Fibroblast of pulmonary artery (primary cell): ENCODE results near the gene PRDX2.

Experiments
- DNase-seq: peaks from one replicate; pipeline ENCODE4 v3.0.0-alpha.2; 2010; ENCODE audit warnings: low read depth
- H3K4me3 ChIP-seq: replicated peaks from 2 replicates; pipeline ENCODE4 v1.5.1; 2011; ENCODE audit warnings: low read depth, mild to moderate bottlenecking, control low read depth, low read length, moderate library complexity
- CTCF ChIP-seq: IDR thresholded peaks from 2 replicates; pipeline ENCODE4 v1.5.1; 2011; ENCODE audit warnings: mild to moderate bottlenecking, control low read depth, low read length, inconsistent platforms; ENCODE audit errors: missing control alignments

The PRDX2 gene

DNA sequence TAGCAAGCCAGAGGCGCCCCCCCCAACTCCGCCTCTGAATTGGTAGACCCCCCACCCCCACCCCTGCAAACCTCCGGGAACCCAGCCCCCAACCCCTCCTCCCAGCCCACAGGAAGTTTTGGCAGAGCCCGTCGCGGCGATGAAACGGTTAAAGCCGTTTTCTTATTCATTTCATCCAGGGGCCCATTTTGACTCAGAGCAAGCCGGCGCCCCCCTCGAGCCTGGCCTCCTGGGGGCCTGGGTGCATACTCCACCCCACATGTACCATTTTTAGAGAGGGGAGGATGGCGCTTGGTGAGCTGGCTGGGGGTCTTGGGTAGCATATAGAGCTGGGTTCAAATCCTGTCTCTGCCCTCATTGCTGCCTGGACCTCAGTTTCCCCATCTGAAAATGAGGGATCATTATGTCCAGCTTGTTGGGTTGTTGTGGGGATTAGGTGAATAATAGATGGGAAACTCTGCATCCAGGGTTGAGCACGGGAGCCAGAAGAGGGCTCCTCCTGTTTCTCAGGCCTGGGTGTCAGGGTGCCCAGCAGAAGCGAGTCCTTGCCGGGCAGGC lies 18.2 kb downstream of the PRDX2 start:
- DNase-seq = no peak
- H3K4me3 ChIP-seq = peak overlapping the region; percentile 49
- no peak for TF ChIP-seq CTCF

DNA sequence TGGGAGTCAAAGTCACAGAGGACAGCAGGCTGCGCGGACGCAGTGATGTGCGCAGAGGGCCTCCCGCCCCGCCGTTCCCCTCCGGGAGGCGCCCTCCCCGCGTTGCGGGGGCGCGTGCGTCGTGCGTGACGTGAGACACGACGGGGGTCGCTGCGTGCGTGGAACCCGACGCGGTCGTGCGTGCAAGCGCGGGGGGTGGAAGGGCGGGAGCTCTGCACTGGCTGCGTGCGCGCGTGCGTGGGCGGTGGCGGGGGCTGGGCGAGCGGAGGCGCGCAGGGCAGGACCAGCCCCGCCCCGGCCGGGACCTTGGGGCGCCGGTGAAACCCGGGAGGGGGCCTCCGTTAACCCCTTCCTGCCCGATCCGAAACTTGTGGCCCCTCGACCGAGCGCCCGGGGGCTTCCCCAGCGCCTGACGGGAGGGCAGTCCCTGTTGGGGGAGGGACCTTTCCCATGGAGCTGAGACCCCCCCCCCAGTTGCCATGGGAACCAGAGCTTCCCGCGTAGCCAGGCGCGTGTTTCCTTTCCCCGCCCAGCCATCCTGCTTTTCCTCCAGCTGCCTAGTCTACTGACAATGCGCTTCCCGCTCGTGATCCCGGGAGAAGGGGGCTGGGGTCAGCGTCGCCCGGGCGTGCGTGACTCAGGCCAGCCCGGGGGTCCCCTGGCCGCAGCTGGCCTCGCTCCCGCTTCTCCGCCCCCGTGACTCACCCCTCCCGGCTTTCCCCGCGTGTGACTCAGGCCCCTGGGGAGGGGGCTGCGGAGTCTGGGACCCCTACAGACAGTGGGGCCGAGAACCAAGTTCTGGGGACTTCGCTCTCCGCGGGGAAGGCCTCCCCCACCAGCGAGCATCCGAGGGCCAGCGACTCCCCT lies 18.9 kb downstream of the PRDX2 start:
- TF ChIP-seq CTCF = no peak
- peak overlapping the region; percentile 49 for H3K4me3 ChIP-seq
- peak; percentile 92 for DNase-seq

GRCh38 chr19:12782174-12782423 lies 19.5 kb downstream of the PRDX2 start:
- DNase-seq = no peak
- TF ChIP-seq CTCF = no peak
- H3K4me3 ChIP-seq = peak overlapping the region; percentile 49

DNA sequence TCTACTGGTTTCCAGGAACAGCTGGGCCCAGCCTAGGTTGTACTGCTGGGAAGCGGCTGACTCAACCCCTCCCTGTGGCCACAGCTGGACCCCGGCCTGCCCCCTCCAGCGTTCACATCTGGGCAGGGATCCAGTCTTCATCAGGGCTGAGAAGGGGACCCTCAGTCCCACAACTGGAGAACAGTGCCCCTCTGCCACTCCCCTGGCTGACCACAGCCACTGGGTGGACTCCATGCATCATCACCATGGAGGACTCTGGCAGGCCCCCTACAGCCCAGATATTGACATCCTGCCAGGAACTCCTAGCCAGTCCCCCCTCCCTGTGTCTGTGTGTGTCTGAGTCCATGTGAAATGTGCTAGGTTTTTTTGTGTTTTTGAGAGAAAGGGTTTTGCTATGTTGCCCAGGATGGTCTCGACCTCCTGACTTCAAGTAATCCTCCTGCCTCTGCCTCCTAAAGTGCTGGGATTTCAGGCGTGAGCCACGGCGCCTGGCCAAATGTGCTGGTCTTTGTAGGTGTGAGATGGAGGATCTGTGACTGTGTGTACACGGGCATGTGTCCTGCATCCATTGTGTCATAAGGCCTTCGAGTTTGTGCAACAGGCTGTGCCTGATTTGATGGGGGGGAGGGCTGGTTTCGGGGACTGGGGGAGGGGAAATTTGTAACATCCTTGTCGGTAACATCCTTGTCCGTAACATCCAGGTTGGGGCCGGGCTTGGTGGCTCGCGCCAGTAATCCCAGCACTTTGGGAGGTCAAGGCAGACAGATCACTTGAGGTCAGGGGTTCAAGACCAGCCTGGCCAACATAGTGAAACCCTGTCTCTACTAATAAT lies 22.2 kb downstream of the PRDX2 start:
- DNase-seq = peak; percentile 95
- peak overlapping the region; percentile 78 for H3K4me3 ChIP-seq
- TF ChIP-seq CTCF = no peak

DNA sequence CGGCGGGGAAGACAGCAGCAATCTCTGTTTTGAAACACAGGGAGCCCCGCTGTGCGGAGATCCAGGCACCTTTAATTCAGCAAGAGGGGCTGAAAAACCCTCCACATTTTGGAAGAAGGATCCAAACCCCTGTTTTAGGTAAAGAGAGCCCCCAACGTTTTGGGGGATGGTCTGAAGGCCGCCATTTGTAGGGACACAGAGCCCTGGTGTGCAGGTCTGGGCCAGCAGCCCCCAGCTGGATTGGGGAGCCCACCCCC lies 22.8 kb downstream of the PRDX2 start:
- no peak for TF ChIP-seq CTCF
- peak overlapping the region; percentile 78 for H3K4me3 ChIP-seq
- no peak for DNase-seq

DNA sequence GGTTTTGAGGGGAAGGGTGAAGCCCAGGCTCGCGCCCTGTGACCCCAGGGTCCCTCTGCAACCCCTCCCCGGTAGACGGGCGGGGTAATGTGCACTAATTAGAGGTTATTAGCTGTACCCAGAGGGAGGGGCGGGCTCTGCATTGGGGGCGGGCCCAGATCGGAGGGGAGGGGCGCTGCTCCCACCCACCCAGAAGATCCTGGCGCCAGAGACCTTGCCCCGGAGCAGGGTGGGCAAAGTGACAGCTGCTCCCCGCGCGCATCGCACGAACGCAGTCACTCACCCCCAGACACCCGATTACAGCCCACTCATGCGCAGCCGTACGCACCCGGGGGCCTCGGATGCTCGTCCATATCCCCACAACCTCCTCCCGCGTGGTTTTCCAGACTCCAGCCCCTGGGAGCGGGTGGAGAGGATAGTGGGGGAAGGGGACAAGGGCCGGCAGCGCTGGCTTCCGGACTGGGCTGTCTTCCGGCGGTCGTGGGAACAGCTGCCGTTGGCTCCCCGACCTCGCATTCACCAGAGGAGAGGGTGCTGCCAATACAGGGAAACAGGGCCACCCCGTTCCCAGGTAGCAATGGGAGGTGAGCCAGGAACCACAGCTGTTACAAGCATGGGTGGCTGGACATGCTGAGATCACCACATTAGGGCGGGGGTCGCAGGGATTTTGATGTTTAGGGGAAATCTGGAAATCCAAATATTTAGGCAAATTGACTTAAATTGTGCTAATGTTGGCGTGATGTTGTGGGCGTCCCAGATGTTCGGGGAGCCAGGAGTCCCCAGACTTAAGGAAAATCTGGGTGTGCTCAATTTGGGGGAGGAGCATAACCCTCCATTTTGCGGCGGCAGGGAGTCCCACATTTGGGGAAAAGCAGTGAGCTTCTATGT lies 23.3 kb downstream of the PRDX2 start:
- TF ChIP-seq CTCF = no peak
- H3K4me3 ChIP-seq = peak overlapping the region; percentile 78
- DNase-seq = peak; percentile 90
